Measurements from ENCODE around the gene ATP5PB.

The ATP5PB gene

GRCh38 chr1:111469539-111469938, 20.3 kb downstream of the ATP5PB start:
- ATAC-seq, result no peak

GRCh38 chr1:111470596-111470995, 21.3 kb downstream of the ATP5PB start:
- TF ChIP-seq OSR1 (CRISPR knock-in tag; IDR thresholded peaks at IDR 0.05) (no peak), ESRRG (CRISPR knock-in tag; IDR thresholded peaks at IDR 0.05) (no peak), TCF4 (CRISPR knock-in tag; IDR thresholded peaks at IDR 0.05; ENCODE audit: borderline replicate concordance) (no peak), ZFP3 (CRISPR knock-in tag; IDR thresholded peaks at IDR 0.05) (no peak), CREB5 (CRISPR knock-in tag; IDR thresholded peaks at IDR 0.05; ENCODE audit: low read depth) (no peak), ISL1 (CRISPR knock-in tag; IDR thresholded peaks at IDR 0.05) (no peak), ZFP30 (CRISPR knock-in tag; IDR thresholded peaks at IDR 0.05) (no peak), RARB (CRISPR knock-in tag; IDR thresholded peaks at IDR 0.05) (no peak), PPARA (CRISPR knock-in tag; IDR thresholded peaks at IDR 0.05; ENCODE audit: borderline replicate concordance) (no peak), POU6F1 (CRISPR knock-in tag; IDR thresholded peaks at IDR 0.05; ENCODE audit: borderline replicate concordance, low read depth) (no peak), ARNTL (CRISPR knock-in tag; IDR thresholded peaks at IDR 0.05; ENCODE audit: borderline replicate concordance, low read depth) (no peak), ZNF565 (CRISPR knock-in tag; conservative IDR thresholded peaks at IDR 0.05; ENCODE audit: low read depth) (no peak)
- TF ChIP-seq, protein P1, sequence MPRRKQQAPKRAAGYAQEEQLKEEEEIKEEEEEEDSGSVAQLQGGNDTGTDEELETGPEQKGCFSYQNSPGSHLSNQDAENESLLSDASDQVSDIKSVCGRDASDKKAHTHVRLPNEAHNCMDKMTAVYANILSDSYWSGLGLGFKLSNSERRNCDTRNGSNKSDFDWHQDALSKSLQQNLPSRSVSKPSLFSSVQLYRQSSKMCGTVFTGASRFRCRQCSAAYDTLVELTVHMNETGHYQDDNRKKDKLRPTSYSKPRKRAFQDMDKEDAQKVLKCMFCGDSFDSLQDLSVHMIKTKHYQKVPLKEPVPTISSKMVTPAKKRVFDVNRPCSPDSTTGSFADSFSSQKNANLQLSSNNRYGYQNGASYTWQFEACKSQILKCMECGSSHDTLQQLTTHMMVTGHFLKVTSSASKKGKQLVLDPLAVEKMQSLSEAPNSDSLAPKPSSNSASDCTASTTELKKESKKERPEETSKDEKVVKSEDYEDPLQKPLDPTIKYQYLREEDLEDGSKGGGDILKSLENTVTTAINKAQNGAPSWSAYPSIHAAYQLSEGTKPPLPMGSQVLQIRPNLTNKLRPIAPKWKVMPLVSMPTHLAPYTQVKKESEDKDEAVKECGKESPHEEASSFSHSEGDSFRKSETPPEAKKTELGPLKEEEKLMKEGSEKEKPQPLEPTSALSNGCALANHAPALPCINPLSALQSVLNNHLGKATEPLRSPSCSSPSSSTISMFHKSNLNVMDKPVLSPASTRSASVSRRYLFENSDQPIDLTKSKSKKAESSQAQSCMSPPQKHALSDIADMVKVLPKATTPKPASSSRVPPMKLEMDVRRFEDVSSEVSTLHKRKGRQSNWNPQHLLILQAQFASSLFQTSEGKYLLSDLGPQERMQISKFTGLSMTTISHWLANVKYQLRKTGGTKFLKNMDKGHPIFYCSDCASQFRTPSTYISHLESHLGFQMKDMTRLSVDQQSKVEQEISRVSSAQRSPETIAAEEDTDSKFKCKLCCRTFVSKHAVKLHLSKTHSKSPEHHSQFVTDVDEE (CRISPR knock-in tag; IDR thresholded peaks at IDR 0.05), result no peak
- no peak for ATAC-seq

More at GRCh38 chr1:111469539-111469938, 20.3 kb downstream of the ATP5PB start:
- TF ChIP-seq ZNF70 (CRISPR knock-in tag; IDR thresholded peaks at IDR 0.05) (no peak), ISL1 (CRISPR knock-in tag; IDR thresholded peaks at IDR 0.05) (no peak)

DNA sequence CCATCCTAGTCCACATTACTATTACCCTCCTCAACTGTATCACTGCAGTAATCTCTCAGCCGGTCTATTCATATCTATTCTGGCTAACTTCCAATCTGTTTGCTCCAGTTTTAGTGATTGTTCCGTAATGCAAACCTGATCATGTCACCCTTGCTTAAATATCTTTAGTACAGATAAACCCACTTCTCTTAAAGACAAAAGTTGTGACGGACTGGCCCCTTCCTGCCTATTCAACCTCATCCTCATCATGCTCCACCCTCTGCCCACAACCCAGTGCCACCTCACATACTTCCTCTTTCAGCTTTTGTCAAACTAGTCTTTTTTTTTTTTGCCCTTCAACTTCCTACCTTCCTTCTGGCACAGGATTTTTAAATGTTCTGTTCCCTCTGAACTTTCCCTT, 21.7 kb downstream of the ATP5PB start:
- TF ChIP-seq ZFP3 (CRISPR knock-in tag; IDR thresholded peaks at IDR 0.05), result no peak
- no peak for TF ChIP-seq ZNF70 (CRISPR knock-in tag; IDR thresholded peaks at IDR 0.05)
- no peak for ATAC-seq

GRCh38 chr1:111471538-111471937, 22.3 kb downstream of the ATP5PB start:
- TF ChIP-seq TCF4 (CRISPR knock-in tag; IDR thresholded peaks at IDR 0.05; ENCODE audit: borderline replicate concordance) (no peak), GLIS3 (CRISPR knock-in tag; IDR thresholded peaks at IDR 0.05) (no peak), SNAI2 (CRISPR knock-in tag; IDR thresholded peaks at IDR 0.05) (no peak), ESRRG (CRISPR knock-in tag; IDR thresholded peaks at IDR 0.05) (no peak), CSDC2 (CRISPR knock-in tag; IDR thresholded peaks at IDR 0.05) (no peak), ZNF565 (CRISPR knock-in tag; conservative IDR thresholded peaks at IDR 0.05; ENCODE audit: low read depth) (no peak), BACH2 (CRISPR knock-in tag; IDR thresholded peaks at IDR 0.05; ENCODE audit: borderline replicate concordance) (no peak), ZC3H10 (CRISPR knock-in tag; IDR thresholded peaks at IDR 0.05) (no peak), ZFP3 (CRISPR knock-in tag; IDR thresholded peaks at IDR 0.05) (no peak), CREB5 (CRISPR knock-in tag; IDR thresholded peaks at IDR 0.05; ENCODE audit: low read depth) (no peak), OSR1 (CRISPR knock-in tag; IDR thresholded peaks at IDR 0.05) (no peak), TOX (CRISPR knock-in tag; IDR thresholded peaks at IDR 0.05; ENCODE audit: borderline replicate concordance) (no peak), POU6F1 (CRISPR knock-in tag; IDR thresholded peaks at IDR 0.05; ENCODE audit: borderline replicate concordance, low read depth) (no peak), PPARA (CRISPR knock-in tag; IDR thresholded peaks at IDR 0.05; ENCODE audit: borderline replicate concordance) (no peak)
- TF ChIP-seq, protein P1 (CRISPR knock-in tag; IDR thresholded peaks at IDR 0.05), result no peak
- TF ChIP-seq, protein P2, sequence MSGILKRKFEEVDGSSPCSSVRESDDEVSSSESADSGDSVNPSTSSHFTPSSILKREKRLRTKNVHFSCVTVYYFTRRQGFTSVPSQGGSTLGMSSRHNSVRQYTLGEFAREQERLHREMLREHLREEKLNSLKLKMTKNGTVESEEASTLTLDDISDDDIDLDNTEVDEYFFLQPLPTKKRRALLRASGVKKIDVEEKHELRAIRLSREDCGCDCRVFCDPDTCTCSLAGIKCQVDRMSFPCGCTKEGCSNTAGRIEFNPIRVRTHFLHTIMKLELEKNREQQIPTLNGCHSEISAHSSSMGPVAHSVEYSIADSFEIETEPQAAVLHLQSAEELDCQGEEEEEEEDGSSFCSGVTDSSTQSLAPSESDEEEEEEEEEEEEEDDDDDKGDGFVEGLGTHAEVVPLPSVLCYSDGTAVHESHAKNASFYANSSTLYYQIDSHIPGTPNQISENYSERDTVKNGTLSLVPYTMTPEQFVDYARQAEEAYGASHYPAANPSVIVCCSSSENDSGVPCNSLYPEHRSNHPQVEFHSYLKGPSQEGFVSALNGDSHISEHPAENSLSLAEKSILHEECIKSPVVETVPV (CRISPR knock-in tag; IDR thresholded peaks at IDR 0.05), result no peak
- no peak for ATAC-seq
